ENCODE measurements around the gene ARMC9. TPM values are rescaled to one million over a fixed set of nuclear protein-coding genes. Genes with fewer than 3 reads are reported as not detected.

ARMC9 gene
- total RNA-seq, 1 experiment from 2014 or later, result 14.9 TPM

GRCh38 chr2:231228974-231229529, 30.6 kb downstream of the ARMC9 start:
- DNase-seq (ENCODE audit: low spot score), result no peak
- no peaks in the 10 kb centered on the region for H3K36me3 ChIP-seq (ENCODE audit: insufficient read depth, low read length, poor library complexity, severe bottlenecking)
- POLR2A ChIA-PET (ENCODE audit: low non-redundant PET), result no interaction called here
- H3K4me1 ChIP-seq (ENCODE audit: insufficient read depth, low read length, poor library complexity, severe bottlenecking), result no peaks in the 10 kb centered on the region
- no peaks in the 10 kb centered on the region for H3K27me3 ChIP-seq (replicated peaks; ENCODE audit: insufficient read depth, low read depth, low read length, poor library complexity)
- TF ChIP-seq EZH2 (IDR thresholded peaks at IDR 0.05; ENCODE audit: borderline replicate concordance, low read depth, low read length, poor library complexity, severe bottlenecking), result no peak
- TF ChIP-seq CTCF (conservative IDR thresholded peaks at IDR 0.05; ENCODE audit: low read depth, low read length), result no peak
- H3K27ac ChIP-seq (ENCODE audit: low read depth, low read length, poor library complexity, severe bottlenecking), result no peak overlapping the region
- H3K4me3 ChIP-seq (ENCODE audit: low read depth, low read length, poor library complexity, severe bottlenecking), result no peak overlapping the region
- no TSS peak for BruUV-seq (replicated peaks)
- no peaks in the 10 kb centered on the region for H3K9me3 ChIP-seq (ENCODE audit: low read depth, low read length, poor library complexity, severe bottlenecking)
- CTCF ChIA-PET, result no interaction called here
- intact Hi-C loops (cut with micrococcal nuclease; ENCODE audit: unreplicated experiment), result loop anchor here (5.0 to 10.0 kb wide), 2 partner anchors 183 to 336 kb away; no protein-coding TSS in a partner anchor

DNA sequence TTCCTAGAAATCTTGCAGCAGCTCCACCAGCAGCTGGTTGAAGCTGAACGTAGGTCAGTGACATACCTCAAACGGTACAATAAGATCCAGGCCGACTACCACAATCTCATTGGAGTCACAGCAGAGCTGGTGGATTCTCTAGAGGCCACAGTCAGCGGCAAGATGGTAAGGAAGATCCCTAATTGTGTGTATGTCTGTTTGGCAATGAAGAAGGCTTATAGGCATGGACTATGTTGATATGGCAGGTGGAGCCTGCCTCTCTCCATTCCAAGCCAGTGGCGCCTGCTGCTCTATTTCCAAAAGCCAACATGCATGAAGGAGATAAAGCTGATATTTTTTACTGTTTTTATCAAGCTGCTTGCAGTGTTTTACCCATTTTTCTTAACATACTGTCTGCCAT, 36.8 kb downstream of the ARMC9 start:
- Histone ChIP-seq H3K27me3 (replicated peaks; ENCODE audit: insufficient read depth, low read depth, low read length, poor library complexity) (no peaks in the 10 kb centered on the region), H3K36me3 (ENCODE audit: insufficient read depth, low read length, poor library complexity, severe bottlenecking) (no peaks in the 10 kb centered on the region), H3K9me3 (ENCODE audit: low read depth, low read length, poor library complexity, severe bottlenecking) (no peaks in the 10 kb centered on the region), H3K4me3 (ENCODE audit: low read depth, low read length, poor library complexity, severe bottlenecking) (no peak overlapping the region), H3K27ac (ENCODE audit: low read depth, low read length, poor library complexity, severe bottlenecking) (no peak overlapping the region), H3K4me1 (ENCODE audit: insufficient read depth, low read length, poor library complexity, severe bottlenecking) (no peaks in the 10 kb centered on the region)
- TF ChIP-seq EZH2 (IDR thresholded peaks at IDR 0.05; ENCODE audit: borderline replicate concordance, low read depth, low read length, poor library complexity, severe bottlenecking) (no peak), CTCF (conservative IDR thresholded peaks at IDR 0.05; ENCODE audit: low read depth, low read length) (no peak)
- intact Hi-C loops (cut with micrococcal nuclease; ENCODE audit: unreplicated experiment), result no loop called here
- DNase-seq (ENCODE audit: low spot score), result no peak
- ChIA-PET CTCF (no interaction called here), POLR2A (ENCODE audit: low non-redundant PET) (no interaction called here)
- BruUV-seq (replicated peaks), result no TSS peak

GRCh38 chr2:231238689-231239088, 40.3 kb downstream of the ARMC9 start:
- no peak overlapping the region for H3K27ac ChIP-seq (ENCODE audit: low read depth, low read length, poor library complexity, severe bottlenecking)
- no peak overlapping the region for H3K4me3 ChIP-seq (ENCODE audit: low read depth, low read length, poor library complexity, severe bottlenecking)
- H3K4me1 ChIP-seq (ENCODE audit: insufficient read depth, low read length, poor library complexity, severe bottlenecking), result no peaks in the 10 kb centered on the region
- BruUV-seq (replicated peaks), result no TSS peak
- DNase-seq (ENCODE audit: low spot score), result no peak
- ChIA-PET POLR2A (ENCODE audit: low non-redundant PET) (no interaction called here), CTCF (no interaction called here)
- TF ChIP-seq EZH2 (IDR thresholded peaks at IDR 0.05; ENCODE audit: borderline replicate concordance, low read depth, low read length, poor library complexity, severe bottlenecking), result no peak
- TF ChIP-seq CTCF (conservative IDR thresholded peaks at IDR 0.05; ENCODE audit: low read depth, low read length), result no peak
- intact Hi-C loops (cut with micrococcal nuclease; ENCODE audit: unreplicated experiment), result no loop called here
- H3K9me3 ChIP-seq (ENCODE audit: low read depth, low read length, poor library complexity, severe bottlenecking), result no peaks in the 10 kb centered on the region
- H3K27me3 ChIP-seq (replicated peaks; ENCODE audit: insufficient read depth, low read depth, low read length, poor library complexity), result no peaks in the 10 kb centered on the region
- H3K36me3 ChIP-seq (ENCODE audit: insufficient read depth, low read length, poor library complexity, severe bottlenecking), result no peaks in the 10 kb centered on the region
